HEK293 (cell line): ENCODE results near the gene MCAM.

Experiments
- CTCF ChIA-PET: fragments of 350-600 bp; formaldehyde crosslinking; extraction: SDS; loops from one replicate; lab custom pipeline; 2021; ENCODE audit warnings: antibody characterized with exemption; lab: Yijun Ruan, JAX
- POLR2A ChIA-PET: fragments of 300-600 bp; formaldehyde crosslinking; extraction: SDS; loops from one replicate; lab custom pipeline; 2020; ENCODE audit warnings: antibody characterized with exemption, inconsistent platforms; lab: Yijun Ruan, JAX
- H3K27ac ChIP-seq: fragments of 200-500 bp; sonication (Bioruptor generic); 2 replicates; pipeline ENCODE4 v1.5.1; 2014; ENCODE audit warnings: low read depth, low read length, control low read depth, inconsistent platforms; ENCODE audit errors: extremely low read depth
- H3K36me3 ChIP-seq, 2 experiments: fragments of 200-500 bp in 1 of 2; sonication (Bioruptor generic) in 1 of 2; 1 replicate in 1 of 2; 2 replicates in 1 of 2; pipeline ENCODE4 v1.5.1; 2014 to 2017; ENCODE audit warnings: inconsistent platforms in 2 of 2, low read length in 2 of 2; ENCODE audit not compliant: control insufficient read depth in 2 of 2, insufficient read depth in 1 of 2
- H3K4me1 ChIP-seq: fragments of 200-500 bp; sonication (Bioruptor generic); 2 replicates; pipeline ENCODE4 v1.5.1; 2014; ENCODE audit warnings: mild to moderate bottlenecking, low read length, inconsistent platforms; ENCODE audit not compliant: control insufficient read depth, insufficient read depth
- H3K4me3 ChIP-seq: 2 replicates; pipeline ENCODE4 v1.5.1; 2011; ENCODE audit warnings: low read depth, mild to moderate bottlenecking, control low read depth, low read length, moderate library complexity
- H3K9me3 ChIP-seq: fragments of 200-500 bp; sonication (Bioruptor generic); 2 replicates; pipeline ENCODE4 v1.5.1; 2014; ENCODE audit warnings: low read depth, low read length, inconsistent platforms; ENCODE audit not compliant: control insufficient read depth, insufficient read depth
- GLIS2 ChIP-seq: fragments of 450-650 bp; formaldehyde crosslinking; IDR thresholded peaks from 2 replicates; pipeline ENCODE4 v1.5.1; 2016; ENCODE audit warnings: missing biosample characterization, missing genetic modification characterization
- HIC1 ChIP-seq: fragments of 450-650 bp; formaldehyde crosslinking; IDR thresholded peaks from 2 replicates; pipeline ENCODE4 v1.5.1; 2016; ENCODE audit warnings: missing biosample characterization, missing genetic modification characterization
- HOXA7 ChIP-seq: sonication (generic); formaldehyde crosslinking; IDR thresholded peaks from 2 replicates; pipeline ENCODE4 v1.8.1; 2022; ENCODE audit warnings: missing genetic modification reagents, borderline replicate concordance
- PRDM1 ChIP-seq: fragments of 450-650 bp; formaldehyde crosslinking; IDR thresholded peaks from 2 replicates; pipeline ENCODE4; 2016; ENCODE audit warnings: missing biosample characterization, missing genetic modification characterization
- REST ChIP-seq: fragments of 450-650 bp; formaldehyde crosslinking; IDR thresholded peaks from 2 replicates; pipeline ENCODE4 v1.5.1; 2016; ENCODE audit warnings: missing biosample characterization, missing genetic modification characterization
- SCRT2 ChIP-seq: fragments of 450-650 bp; formaldehyde crosslinking; IDR thresholded peaks from 2 replicates; pipeline ENCODE4 v1.5.1; 2016; ENCODE audit warnings: missing biosample characterization, missing genetic modification characterization
- SP2 ChIP-seq: fragments of 450-650 bp; formaldehyde crosslinking; IDR thresholded peaks from 2 replicates; pipeline ENCODE4 v1.5.1; 2016; ENCODE audit warnings: missing biosample characterization, missing genetic modification characterization
- SP7 ChIP-seq: fragments of 450-650 bp; formaldehyde crosslinking; IDR thresholded peaks from 2 replicates; pipeline ENCODE4 v1.5.1; 2016; ENCODE audit warnings: missing biosample characterization, missing genetic modification characterization
- ZBTB17 ChIP-seq: fragments of 450-650 bp; formaldehyde crosslinking; IDR thresholded peaks from 2 replicates; pipeline ENCODE4 v1.5.1; 2016; ENCODE audit warnings: missing biosample characterization, missing genetic modification characterization
- ZBTB8A ChIP-seq: fragments of 450-650 bp; formaldehyde crosslinking; IDR thresholded peaks from 2 replicates; pipeline ENCODE4 v1.5.1; 2016; ENCODE audit warnings: missing biosample characterization, missing genetic modification characterization
- ZFHX2 ChIP-seq: fragments of 450-650 bp; formaldehyde crosslinking; conservative IDR thresholded peaks from 2 replicates; pipeline ENCODE4 v1.5.1; 2016; ENCODE audit warnings: missing biosample characterization, missing genetic modification characterization
- ZFP41 ChIP-seq: fragments of 450-650 bp; formaldehyde crosslinking; IDR thresholded peaks from 2 replicates; pipeline ENCODE4 v1.5.1; 2016; ENCODE audit warnings: missing biosample characterization, missing genetic modification characterization, borderline replicate concordance
- ZNF292 ChIP-seq: fragments of 450-650 bp; formaldehyde crosslinking; IDR thresholded peaks from 2 replicates; pipeline ENCODE4 v1.5.1; 2016; ENCODE audit warnings: low read depth, missing biosample characterization, missing genetic modification characterization, borderline replicate concordance
- ZNF423 ChIP-seq: fragments of 450-650 bp; formaldehyde crosslinking; IDR thresholded peaks from 2 replicates; pipeline ENCODE4 v1.5.1; 2016; ENCODE audit warnings: missing biosample characterization, missing genetic modification characterization
- ZNF571 ChIP-seq: fragments of 450-650 bp; formaldehyde crosslinking; IDR thresholded peaks from 2 replicates; pipeline ENCODE4 v1.5.0; 2017; ENCODE audit warnings: missing biosample characterization, missing genetic modification characterization
- ZSCAN30 ChIP-seq: fragments of 450-650 bp; IDR thresholded peaks from 2 replicates; pipeline ENCODE4 v1.5.1; 2018; ENCODE audit warnings: missing biosample characterization, mild to moderate bottlenecking, missing genetic modification characterization, moderate library complexity

Gene MCAM

GRCh38 chr11:119363081-119363850 lies 46.3 kb upstream of the MCAM start:
- Histone ChIP-seq H3K9me3 (no peaks in the 10 kb centered on the region), H3K36me3 (peaks cover 0 to 18% of the 10 kb centered on the region in 2 experiments; a peak in 1 of 3 replicates), H3K27ac (no peak overlapping the region), H3K4me1 (peaks cover 9% of the 10 kb centered on the region), H3K4me3 (peak overlapping the region; percentile 32)
- CTCF ChIA-PET, result interaction anchor here (0.8 to 2.5 kb wide), 8 partner anchors 10 to 112 kb away, joined by 3 to 33 read pairs (median 8); no protein-coding TSS in a partner anchor
- POLR2A ChIA-PET, result interaction anchor here (0.6 to 2.7 kb wide), 4 partner anchors 15 to 215 kb away, joined by 3 to 39 read pairs (median 12); partner anchors contain the start of gene MCAM
- TF ChIP-seq ZFP41, result no peak
- peak; percentile 55; the same call in 1 of the 2 replicates for TF ChIP-seq HIC1 (tag by site-specific recombination)

- POLR2A ChIA-PET, result interaction anchor here (0.9 to 2.7 kb wide), 3 partner anchors 14 to 46 kb away, joined by 8 to 39 read pairs (median 15); partner anchors contain the start of gene MCAM
These were observed 45.8 kb upstream of the MCAM start for GRCh38 chr11:119362741-119363080.

GRCh38 chr11:119361941-119362725 lies 45.2 kb upstream of the MCAM start:
- Histone ChIP-seq H3K4me3 (no peak overlapping the region), H3K4me1 (peaks cover 9% of the 10 kb centered on the region), H3K27ac (0 out of 2 replicates have a peak overlapping the region, but pooled peaks have one; percentile 22), H3K36me3 (peaks cover 0 to 29% of the 10 kb centered on the region in 2 experiments; a peak in 1 of 3 replicates), H3K9me3 (no peaks in the 10 kb centered on the region)
- no peak for TF ChIP-seq ZNF571 (tag by site-specific recombination)
- TF ChIP-seq ZNF423 (tag by site-specific recombination), result no peak
- POLR2A ChIA-PET, result interaction anchor here (0.5 to 2.7 kb wide), 12 partner anchors 10 to 359 kb away, joined by 3 to 39 read pairs (median 6); partner anchors contain the start of genes CBL, DPAGT1, HMBS and MCAM
- CTCF ChIA-PET, result interaction anchor here (0.6 to 2.5 kb wide), 13 partner anchors 11 to 152 kb away, joined by 3 to 33 read pairs (median 6); partner anchors contain the start of gene USP2

More at GRCh38 chr11:119362741-119363080, 45.8 kb upstream of the MCAM start:
- H3K27ac ChIP-seq, result no peak overlapping the region
- TF ChIP-seq PRDM1 (tag by site-specific recombination) (peak; percentile 64; the same call in 1 of the 2 replicates), ZBTB17 (tag by site-specific recombination) (no peak)
- TF ChIP-seq, all 188 proteins: peak for 1
- H3K4me3 ChIP-seq, result no peak overlapping the region
- CTCF ChIA-PET, result interaction anchor here (0.6 to 2.5 kb wide), 9 partner anchors 11 to 112 kb away, joined by 3 to 33 read pairs (median 6); no protein-coding TSS in a partner anchor
- peaks cover 0 to 23% of the 10 kb centered on the region in 2 experiments; a peak in 1 of 3 replicates for H3K36me3 ChIP-seq
- H3K9me3 ChIP-seq, result no peaks in the 10 kb centered on the region
- peaks cover 9% of the 10 kb centered on the region for H3K4me1 ChIP-seq

- ChIA-PET POLR2A (interaction anchor here (0.5 to 2.7 kb wide), 20 partner anchors 9 to 509 kb away, joined by 3 to 39 read pairs (median 4); partner anchors contain the start of genes C1QTNF5, CBL, DPAGT1 and HMBS), CTCF (interaction anchor here (0.6 to 2.5 kb wide), 17 partner anchors 9 to 618 kb away, joined by 3 to 33 read pairs (median 5); partner anchors contain the start of genes MFRP and USP2)
- peak overlapping the region; percentile 49; the same call in 1 of the 2 replicates for H3K27ac ChIP-seq
- H3K4me3 ChIP-seq, result no peak overlapping the region; the same call in 1 of the 2 replicates
- H3K9me3 ChIP-seq, result no peaks in the 10 kb centered on the region
- peaks cover 9% of the 10 kb centered on the region for H3K4me1 ChIP-seq
- H3K36me3 ChIP-seq, result peaks cover 0 to 35% of the 10 kb centered on the region in 2 experiments; a peak in 1 of 3 replicates
- TF ChIP-seq SCRT2 (peak; percentile 41; the same call in 1 of the 2 replicates), ZFHX2 (tag by site-specific recombination) (peak; percentile 85), SP2 (tag by site-specific recombination) (peak; percentile 41; the same call in 1 of the 2 replicates), GLIS2 (tag by site-specific recombination) (peak; percentile 68), HOXA7 (CRISPR knock-in tag) (no peak), REST (no peak), SP7 (tag by site-specific recombination) (peak; percentile 69), ZSCAN30 (no peak), ZBTB8A (tag by site-specific recombination) (peak; percentile 25; the same call in 1 of the 2 replicates), ZNF292 (tag by site-specific recombination) (no peak)
These were observed 44.3 kb upstream of the MCAM start for GRCh38 chr11:119361056-119361787.
